H9 (cell line): ENCODE data around the gene EHBP1L1. TPM values are rescaled to one million over a fixed set of nuclear protein-coding genes. Genes with fewer than 3 reads are reported as not detected.
A peak's percentile ranks its signal among the peaks of the same experiment; 100 is the strongest.

Source experiments
- DNase-seq: peaks from one replicate; pipeline ENCODE4 v3.0.0-alpha.2; 2017
- H2AFZ ChIP-seq: one replicate; pipeline ENCODE4 v1.6.1; 2013; ENCODE audit warnings: mild to moderate bottlenecking, low read length, control low read depth, moderate library complexity
- H2AK5ac ChIP-seq: 2 replicates; pipeline ENCODE4 v1.6.1; 2013; ENCODE audit warnings: low read length, control low read depth, mixed read lengths; ENCODE audit not compliant: insufficient read length
- H2BK120ac ChIP-seq: one replicate; pipeline ENCODE4 v1.6.1; 2013; ENCODE audit warnings: low read depth, mild to moderate bottlenecking, low read length, control low read depth, inconsistent platforms; ENCODE audit not compliant: poor library complexity, severe bottlenecking
- H2BK12ac ChIP-seq: 2 replicates; pipeline ENCODE4 v1.6.1; 2013; ENCODE audit warnings: low read length, control low read depth, mixed read lengths, low read depth; ENCODE audit not compliant: insufficient read length
- H2BK15ac ChIP-seq: 2 replicates; pipeline ENCODE4 v1.6.1; 2013; ENCODE audit warnings: low read depth, low read length, control low read depth
- H2BK20ac ChIP-seq: one replicate; pipeline ENCODE4 v1.6.1; 2013; ENCODE audit warnings: low read depth, mild to moderate bottlenecking, low read length, control low read depth, inconsistent platforms; ENCODE audit not compliant: poor library complexity, severe bottlenecking
- H2BK5ac ChIP-seq: 2 replicates; pipeline ENCODE4 v1.6.1; 2013; ENCODE audit warnings: low read length, control low read depth, mixed read lengths; ENCODE audit not compliant: insufficient read length
- H3K14ac ChIP-seq: 2 replicates; pipeline ENCODE4 v1.6.1; 2013; ENCODE audit warnings: low read length, control low read depth; ENCODE audit not compliant: insufficient read depth
- H3K18ac ChIP-seq: 2 replicates; pipeline ENCODE4 v1.6.1; 2013; ENCODE audit warnings: low read depth, mild to moderate bottlenecking, mixed read lengths, low read length, control low read depth; ENCODE audit not compliant: insufficient read length
- H3K23ac ChIP-seq: 2 replicates; pipeline ENCODE4 v1.6.1; 2013; ENCODE audit warnings: low read length, control low read depth, mixed read lengths, low read depth; ENCODE audit not compliant: insufficient read length
- H3K23me2 ChIP-seq: 2 replicates; pipeline ENCODE4 v1.6.1; 2013; ENCODE audit warnings: low read depth, mild to moderate bottlenecking, mixed read lengths, low read length, control low read depth; ENCODE audit not compliant: insufficient read length, poor library complexity, severe bottlenecking
- H3K27ac ChIP-seq: 2 replicates; pipeline ENCODE4 v1.5.1; 2013; ENCODE audit warnings: low read length, control low read depth, mixed read lengths, low read depth; ENCODE audit not compliant: insufficient read length
- H3K27me3 ChIP-seq: 2 replicates; pipeline ENCODE4 v1.6.1; 2013; ENCODE audit warnings: low read length, control low read depth, inconsistent platforms; ENCODE audit not compliant: insufficient read depth
- H3K4ac ChIP-seq: 2 replicates; pipeline ENCODE4 v1.6.1; 2013; ENCODE audit warnings: low read depth, mild to moderate bottlenecking, control low read depth, inconsistent platforms, low read length, moderate library complexity
- H3K4me1 ChIP-seq: 2 replicates; pipeline ENCODE4 v1.6.1; 2013; ENCODE audit warnings: low read length, control low read depth, inconsistent platforms; ENCODE audit not compliant: insufficient read depth
- H3K4me2 ChIP-seq: 2 replicates; pipeline ENCODE4 v1.6.1; 2013; ENCODE audit warnings: low read length, control low read depth, mixed read lengths; ENCODE audit not compliant: insufficient read length, insufficient read depth
- H3K56ac ChIP-seq: 2 replicates; pipeline ENCODE4 v1.6.1; 2013; ENCODE audit warnings: low read depth, mild to moderate bottlenecking, mixed read lengths, low read length, control low read depth; ENCODE audit not compliant: insufficient read length
- H3K79me1 ChIP-seq: 2 replicates; pipeline ENCODE4 v1.6.1; 2013; ENCODE audit warnings: low read depth, mild to moderate bottlenecking, moderate library complexity, low read length, control low read depth, inconsistent platforms; ENCODE audit not compliant: insufficient read depth, poor library complexity, severe bottlenecking
- H3K79me2 ChIP-seq: 2 replicates; pipeline ENCODE4 v1.6.1; 2013; ENCODE audit warnings: low read length, control low read depth, inconsistent platforms; ENCODE audit not compliant: insufficient read depth
- H3K9ac ChIP-seq: 2 replicates; pipeline ENCODE4 v1.6.1; 2013; ENCODE audit warnings: low read length, control low read depth, mixed read lengths; ENCODE audit not compliant: insufficient read length; ENCODE audit errors: extremely low read depth
- H3K9me3 ChIP-seq: one replicate; pipeline ENCODE4 v1.6.1; 2013; ENCODE audit warnings: low read depth, low read length, inconsistent platforms; ENCODE audit not compliant: control insufficient read depth
- H3T11ph ChIP-seq: one replicate; pipeline ENCODE4 v1.6.1; 2013; ENCODE audit warnings: mild to moderate bottlenecking, low read length, control low read depth, inconsistent platforms
- H4K20me1 ChIP-seq: one replicate; pipeline ENCODE4 v1.6.1; 2013; ENCODE audit not compliant: control insufficient read depth, insufficient read length, insufficient read depth
- H4K5ac ChIP-seq: 2 replicates; pipeline ENCODE4 v1.6.1; 2013; ENCODE audit warnings: low read depth, mild to moderate bottlenecking, mixed read lengths, low read length, control low read depth; ENCODE audit not compliant: insufficient read length
- H4K8ac ChIP-seq: replicated peaks from 2 replicates; pipeline ENCODE4 v1.6.1; 2013; ENCODE audit warnings: low read length, control low read depth, mixed read lengths, low read depth; ENCODE audit not compliant: insufficient read length
- H4K91ac ChIP-seq: 2 replicates; pipeline ENCODE4 v1.6.1; 2013; ENCODE audit warnings: low read depth, mild to moderate bottlenecking, moderate library complexity, mixed read lengths, low read length, control low read depth; ENCODE audit not compliant: insufficient read length
- H3K27ac Mint-ChIP-seq, 3 experiments: 2 replicates in 2 of 3; 3 replicates in 1 of 3; pipeline ENCODE4 v1.8.0; 2020 to 2021; ENCODE audit warnings: mixed read lengths in 3 of 3, mild to moderate bottlenecking in 1 of 3, moderate library complexity in 1 of 3
- H3K27me3 Mint-ChIP-seq: 2 replicates; pipeline ENCODE4 v1.8.0; 2021; ENCODE audit warnings: low read depth, mild to moderate bottlenecking, moderate library complexity, mixed read lengths
- H3K36me3 Mint-ChIP-seq, 3 experiments: 2 replicates in 2 of 3; 3 replicates in 1 of 3; pipeline ENCODE4 v1.8.0; 2020 to 2021; ENCODE audit warnings: low read depth in 3 of 3, mixed read lengths in 3 of 3; ENCODE audit not compliant: insufficient read depth in 1 of 3
- H3K4me1 Mint-ChIP-seq, 2 experiments: 2 replicates each; pipeline ENCODE4 v1.8.0; 2020; ENCODE audit warnings: mixed read lengths in 2 of 2
- H3K4me3 Mint-ChIP-seq, 2 experiments: 2 replicates in 1 of 2; 3 replicates in 1 of 2; pipeline ENCODE4 v1.8.0; 2020 to 2021; ENCODE audit warnings: mild to moderate bottlenecking in 2 of 2, mixed read lengths in 2 of 2, moderate library complexity in 1 of 2
- H3K9me3 Mint-ChIP-seq, 2 experiments: 2 replicates in 1 of 2; 3 replicates in 1 of 2; pipeline ENCODE4 v1.8.0; 2020; ENCODE audit warnings: mild to moderate bottlenecking in 2 of 2, mixed read lengths in 2 of 2, moderate library complexity in 1 of 2
- WGBS: extraction: QIAGEN DNeasy Blood & Tissue Kit; methylation state at CpG from one replicate; pipeline ENCODE4 v1.1.7; 2013; ENCODE audit warnings: missing lambda C conversion rate, low lambda C conversion rate, mixed read lengths; ENCODE audit not compliant: insufficient read length; ENCODE audit errors: extremely low coverage; 5-methylcytosine and 5-hydroxymethylcytosine counted together
- total RNA-seq: library from RNA; stranded (reverse); gene quantifications from 2 replicates; pipeline ENCODE4 v1.2.1, GENCODE V29; 2021
- TF ChIP-seq, protein P1 (sequence below): fragments of 200-600 bp; sonication (generic); conservative IDR thresholded peaks from 3 replicates; pipeline ENCODE4 v1.8.0; 2021; ENCODE audit warnings: antibody characterized with exemption, mild to moderate bottlenecking

Gene EHBP1L1
- total RNA-seq, 1 experiment from 2014 or later: 13.8 TPM

DNA sequence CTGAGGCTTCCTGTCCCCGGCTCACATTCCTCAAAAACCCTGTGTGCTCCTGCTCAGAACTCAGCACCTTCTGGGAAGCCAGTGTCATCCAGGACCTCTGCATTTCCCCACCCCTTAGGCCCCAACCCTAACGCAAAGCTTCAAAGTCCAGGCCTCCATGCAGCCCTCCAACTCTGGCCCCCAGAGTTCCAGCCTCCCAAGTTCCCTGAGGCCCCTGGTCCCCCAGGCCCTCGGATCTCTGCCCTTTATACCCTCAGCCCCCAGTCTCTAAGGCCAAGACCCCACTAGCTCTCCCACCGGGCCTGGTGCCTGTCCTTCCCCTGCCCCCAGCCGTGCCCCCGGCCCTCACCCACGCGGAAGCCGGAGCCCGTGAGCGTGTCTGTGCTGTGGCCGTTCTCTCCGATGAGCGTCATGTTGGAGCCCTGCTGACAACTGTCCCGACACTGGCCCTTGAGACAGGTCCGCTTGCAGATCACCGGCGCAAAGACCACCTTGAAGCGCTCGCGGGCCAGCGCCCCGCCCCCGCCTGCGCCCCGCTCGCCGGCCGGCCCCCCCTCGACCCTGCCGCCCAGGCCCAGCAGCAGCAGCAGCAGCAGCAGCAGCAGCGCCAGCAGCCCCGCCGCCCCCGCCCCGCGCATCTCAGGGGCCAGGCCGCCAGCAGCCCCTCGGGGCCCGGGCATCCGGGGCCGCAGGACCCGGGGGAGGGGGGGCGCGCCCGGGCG is 18.4 kb upstream of the EHBP1L1 start:
- Mint-ChIP-seq H3K27me3 (peaks cover 46% of the 10 kb centered on the region), H3K4me3 (peak overlapping the region; percentile 60 to 84)
- DNase-seq: no peak

More for the DNA sequence above, 18.4 kb upstream of the EHBP1L1 start:
- no peak overlapping the region for H3K14ac ChIP-seq
- no peak overlapping the region for H2BK20ac ChIP-seq
- no peak overlapping the region for H3K23ac ChIP-seq
- TF ChIP-seq, protein P1, sequence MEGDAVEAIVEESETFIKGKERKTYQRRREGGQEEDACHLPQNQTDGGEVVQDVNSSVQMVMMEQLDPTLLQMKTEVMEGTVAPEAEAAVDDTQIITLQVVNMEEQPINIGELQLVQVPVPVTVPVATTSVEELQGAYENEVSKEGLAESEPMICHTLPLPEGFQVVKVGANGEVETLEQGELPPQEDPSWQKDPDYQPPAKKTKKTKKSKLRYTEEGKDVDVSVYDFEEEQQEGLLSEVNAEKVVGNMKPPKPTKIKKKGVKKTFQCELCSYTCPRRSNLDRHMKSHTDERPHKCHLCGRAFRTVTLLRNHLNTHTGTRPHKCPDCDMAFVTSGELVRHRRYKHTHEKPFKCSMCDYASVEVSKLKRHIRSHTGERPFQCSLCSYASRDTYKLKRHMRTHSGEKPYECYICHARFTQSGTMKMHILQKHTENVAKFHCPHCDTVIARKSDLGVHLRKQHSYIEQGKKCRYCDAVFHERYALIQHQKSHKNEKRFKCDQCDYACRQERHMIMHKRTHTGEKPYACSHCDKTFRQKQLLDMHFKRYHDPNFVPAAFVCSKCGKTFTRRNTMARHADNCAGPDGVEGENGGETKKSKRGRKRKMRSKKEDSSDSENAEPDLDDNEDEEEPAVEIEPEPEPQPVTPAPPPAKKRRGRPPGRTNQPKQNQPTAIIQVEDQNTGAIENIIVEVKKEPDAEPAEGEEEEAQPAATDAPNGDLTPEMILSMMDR: no peak
- Mint-ChIP-seq H3K9me3 (no peaks in the 10 kb centered on the region; a peak in 1 of 5 replicates), H3K4me1 (peaks cover 48 to 69% of the 10 kb centered on the region in 2 experiments), H3K36me3 (no peaks in the 10 kb centered on the region), H3K27ac (no peak overlapping the region)
- no peaks in the 10 kb centered on the region for H3K79me1 ChIP-seq
- no peak overlapping the region for H3K9ac ChIP-seq
- WGBS: no CpG with 5 or more reads among the region's 47 CpGs
- H3K18ac ChIP-seq: no peak overlapping the region
- H2BK5ac ChIP-seq: no peak overlapping the region
- H3K56ac ChIP-seq: no peak overlapping the region
- peaks cover 11% of the 10 kb centered on the region; the same call in 1 of the 2 replicates for H3K4me1 ChIP-seq
- H3T11ph ChIP-seq: no peak overlapping the region
- H4K8ac ChIP-seq: no peak overlapping the region
- H2AK5ac ChIP-seq: no peak overlapping the region
- H3K4ac ChIP-seq: no peak overlapping the region
- H2AFZ ChIP-seq: no peak overlapping the region
- no peaks in the 10 kb centered on the region; the same call in 1 of the 2 replicates for H3K27me3 ChIP-seq
- H4K20me1 ChIP-seq: no peaks in the 10 kb centered on the region
- no peak overlapping the region for H3K27ac ChIP-seq
- no peak overlapping the region; the same call in 1 of the 2 replicates for H2BK15ac ChIP-seq
- H3K79me2 ChIP-seq: no peaks in the 10 kb centered on the region
- H2BK12ac ChIP-seq: no peak overlapping the region
- H3K9me3 ChIP-seq: no peaks in the 10 kb centered on the region
- H4K91ac ChIP-seq: no peak overlapping the region
- H4K5ac ChIP-seq: no peak overlapping the region
- no peak overlapping the region for H2BK120ac ChIP-seq
- no peaks in the 10 kb centered on the region for H3K23me2 ChIP-seq
- H3K4me2 ChIP-seq: peak overlapping the region; percentile 28
